ENCODE results near the gene ABR.
"Not testable (repeated sequence)": the region's sequence is repeated elsewhere in the genome, so short reads cannot be mapped to it uniquely, and the experiment has no call there.

ABR gene

DNA sequence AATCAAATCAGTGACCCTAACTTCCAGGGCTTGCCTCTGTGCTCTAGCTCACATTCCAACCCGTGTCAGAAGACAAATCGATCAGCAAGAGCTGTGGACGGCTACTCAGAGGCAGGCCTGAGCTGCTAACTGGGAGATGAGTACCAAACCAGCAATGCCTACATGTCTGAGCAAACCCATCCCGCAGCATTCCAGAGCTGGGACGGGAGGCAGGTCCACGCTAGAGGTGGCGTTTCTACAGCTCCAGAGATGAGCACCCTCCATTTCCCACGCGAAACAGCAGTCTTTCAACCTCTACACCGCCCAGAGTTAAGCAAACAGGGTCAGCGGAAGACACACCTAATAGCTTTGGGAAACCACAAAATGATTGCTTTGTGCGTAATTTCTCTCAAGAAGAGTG lies 206.7 kb downstream of the ABR start:
- TF ChIP-seq, protein P1, sequence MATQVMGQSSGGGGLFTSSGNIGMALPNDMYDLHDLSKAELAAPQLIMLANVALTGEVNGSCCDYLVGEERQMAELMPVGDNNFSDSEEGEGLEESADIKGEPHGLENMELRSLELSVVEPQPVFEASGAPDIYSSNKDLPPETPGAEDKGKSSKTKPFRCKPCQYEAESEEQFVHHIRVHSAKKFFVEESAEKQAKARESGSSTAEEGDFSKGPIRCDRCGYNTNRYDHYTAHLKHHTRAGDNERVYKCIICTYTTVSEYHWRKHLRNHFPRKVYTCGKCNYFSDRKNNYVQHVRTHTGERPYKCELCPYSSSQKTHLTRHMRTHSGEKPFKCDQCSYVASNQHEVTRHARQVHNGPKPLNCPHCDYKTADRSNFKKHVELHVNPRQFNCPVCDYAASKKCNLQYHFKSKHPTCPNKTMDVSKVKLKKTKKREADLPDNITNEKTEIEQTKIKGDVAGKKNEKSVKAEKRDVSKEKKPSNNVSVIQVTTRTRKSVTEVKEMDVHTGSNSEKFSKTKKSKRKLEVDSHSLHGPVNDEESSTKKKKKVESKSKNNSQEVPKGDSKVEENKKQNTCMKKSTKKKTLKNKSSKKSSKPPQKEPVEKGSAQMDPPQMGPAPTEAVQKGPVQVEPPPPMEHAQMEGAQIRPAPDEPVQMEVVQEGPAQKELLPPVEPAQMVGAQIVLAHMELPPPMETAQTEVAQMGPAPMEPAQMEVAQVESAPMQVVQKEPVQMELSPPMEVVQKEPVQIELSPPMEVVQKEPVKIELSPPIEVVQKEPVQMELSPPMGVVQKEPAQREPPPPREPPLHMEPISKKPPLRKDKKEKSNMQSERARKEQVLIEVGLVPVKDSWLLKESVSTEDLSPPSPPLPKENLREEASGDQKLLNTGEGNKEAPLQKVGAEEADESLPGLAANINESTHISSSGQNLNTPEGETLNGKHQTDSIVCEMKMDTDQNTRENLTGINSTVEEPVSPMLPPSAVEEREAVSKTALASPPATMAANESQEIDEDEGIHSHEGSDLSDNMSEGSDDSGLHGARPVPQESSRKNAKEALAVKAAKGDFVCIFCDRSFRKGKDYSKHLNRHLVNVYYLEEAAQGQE (IDR thresholded peaks at IDR 0.05; ENCODE audit: insufficient replicate concordance, low read depth), result no peak
- TF ChIP-seq SPI1 (IDR thresholded peaks at IDR 0.05; ENCODE audit: borderline replicate concordance, low read depth), result no peak
- TF ChIP-seq GABPA (IDR thresholded peaks at IDR 0.05; ENCODE audit: low read depth), result no peak
- no peak for TF ChIP-seq POLR2AphosphoS5 (IDR thresholded peaks at IDR 0.05; ENCODE audit: low read depth)
- TF ChIP-seq, protein P2, sequence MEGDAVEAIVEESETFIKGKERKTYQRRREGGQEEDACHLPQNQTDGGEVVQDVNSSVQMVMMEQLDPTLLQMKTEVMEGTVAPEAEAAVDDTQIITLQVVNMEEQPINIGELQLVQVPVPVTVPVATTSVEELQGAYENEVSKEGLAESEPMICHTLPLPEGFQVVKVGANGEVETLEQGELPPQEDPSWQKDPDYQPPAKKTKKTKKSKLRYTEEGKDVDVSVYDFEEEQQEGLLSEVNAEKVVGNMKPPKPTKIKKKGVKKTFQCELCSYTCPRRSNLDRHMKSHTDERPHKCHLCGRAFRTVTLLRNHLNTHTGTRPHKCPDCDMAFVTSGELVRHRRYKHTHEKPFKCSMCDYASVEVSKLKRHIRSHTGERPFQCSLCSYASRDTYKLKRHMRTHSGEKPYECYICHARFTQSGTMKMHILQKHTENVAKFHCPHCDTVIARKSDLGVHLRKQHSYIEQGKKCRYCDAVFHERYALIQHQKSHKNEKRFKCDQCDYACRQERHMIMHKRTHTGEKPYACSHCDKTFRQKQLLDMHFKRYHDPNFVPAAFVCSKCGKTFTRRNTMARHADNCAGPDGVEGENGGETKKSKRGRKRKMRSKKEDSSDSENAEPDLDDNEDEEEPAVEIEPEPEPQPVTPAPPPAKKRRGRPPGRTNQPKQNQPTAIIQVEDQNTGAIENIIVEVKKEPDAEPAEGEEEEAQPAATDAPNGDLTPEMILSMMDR (IDR thresholded peaks at IDR 0.05; ENCODE audit: insufficient read depth, low read length), result no peak
- H3K27me3 ChIP-seq (ENCODE audit: insufficient read depth, poor library complexity, severe bottlenecking), result peaks cover 6% of the 10 kb centered on the region
- H3K27ac ChIP-seq (replicated peaks), result no peak overlapping the region
- no peak overlapping the region for H3K4me3 ChIP-seq (replicated peaks; ENCODE audit: insufficient read depth, low read length)
- DNase-seq (ENCODE audit: low read depth in 1 of 2, low spot score in 1 of 2), result no peak

DNA sequence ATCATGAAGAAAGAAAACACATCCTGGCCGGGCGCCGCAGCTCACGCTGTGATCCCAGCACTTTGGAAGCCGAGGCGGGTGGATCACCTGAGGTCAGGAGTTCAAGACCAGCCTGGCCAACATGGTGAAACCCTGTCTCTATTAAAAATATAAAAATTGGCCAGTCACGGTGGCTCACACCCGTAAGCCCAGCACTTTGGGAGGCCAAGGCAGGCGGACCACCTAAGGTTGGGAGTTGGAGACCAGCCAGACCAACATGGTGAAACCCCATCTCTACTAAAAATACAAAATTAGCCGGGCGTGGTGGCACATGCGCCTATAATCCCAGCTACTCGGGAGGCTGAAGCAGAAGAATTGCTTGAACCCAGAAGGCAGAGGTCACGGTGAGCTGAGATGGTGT lies 207.9 kb downstream of the ABR start:
- H3K4me3 ChIP-seq (replicated peaks; ENCODE audit: insufficient read depth, low read length); H3K27ac ChIP-seq (replicated peaks); DNase-seq (ENCODE audit: low read depth in 1 of 2, low spot score in 1 of 2); H3K27me3 ChIP-seq (ENCODE audit: insufficient read depth, poor library complexity, severe bottlenecking): not testable (repeated sequence)

DNA sequence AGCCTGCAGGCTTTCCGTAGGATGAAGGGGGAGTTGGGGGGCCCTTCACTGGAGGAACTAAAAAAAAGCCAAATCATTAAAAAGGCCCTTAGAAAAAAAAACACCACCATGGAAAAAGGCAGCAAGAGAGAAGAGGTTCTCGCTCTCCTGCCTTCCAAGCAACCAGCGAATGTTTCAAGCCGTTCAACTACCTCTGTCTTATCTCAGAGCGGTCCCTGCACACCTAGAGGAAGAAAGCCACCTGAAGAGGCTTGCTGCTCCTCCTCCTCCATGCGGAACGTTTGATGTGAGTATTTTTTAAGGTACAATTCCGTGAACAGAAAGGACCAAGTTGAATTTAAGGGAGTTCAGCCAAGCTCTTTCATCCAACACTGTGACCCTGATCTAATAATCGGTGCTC lies 209.4 kb downstream of the ABR start:
- TF ChIP-seq SPI1 (IDR thresholded peaks at IDR 0.05; ENCODE audit: borderline replicate concordance, low read depth), result no peak
- TF ChIP-seq POLR2AphosphoS5 (IDR thresholded peaks at IDR 0.05; ENCODE audit: low read depth), result no peak
- TF ChIP-seq, protein P1 (IDR thresholded peaks at IDR 0.05; ENCODE audit: insufficient replicate concordance, low read depth), result no peak
- TF ChIP-seq, protein P2 (IDR thresholded peaks at IDR 0.05; ENCODE audit: insufficient read depth, low read length), result no peak
- no peak for TF ChIP-seq GABPA (IDR thresholded peaks at IDR 0.05; ENCODE audit: low read depth)
- Histone ChIP-seq H3K27ac (replicated peaks) (no peak overlapping the region), H3K27me3 (ENCODE audit: insufficient read depth, poor library complexity, severe bottlenecking) (no peaks in the 10 kb centered on the region), H3K4me3 (replicated peaks; ENCODE audit: insufficient read depth, low read length) (no peak overlapping the region)
- no peak for DNase-seq (ENCODE audit: low read depth in 1 of 2, low spot score in 1 of 2)

DNA sequence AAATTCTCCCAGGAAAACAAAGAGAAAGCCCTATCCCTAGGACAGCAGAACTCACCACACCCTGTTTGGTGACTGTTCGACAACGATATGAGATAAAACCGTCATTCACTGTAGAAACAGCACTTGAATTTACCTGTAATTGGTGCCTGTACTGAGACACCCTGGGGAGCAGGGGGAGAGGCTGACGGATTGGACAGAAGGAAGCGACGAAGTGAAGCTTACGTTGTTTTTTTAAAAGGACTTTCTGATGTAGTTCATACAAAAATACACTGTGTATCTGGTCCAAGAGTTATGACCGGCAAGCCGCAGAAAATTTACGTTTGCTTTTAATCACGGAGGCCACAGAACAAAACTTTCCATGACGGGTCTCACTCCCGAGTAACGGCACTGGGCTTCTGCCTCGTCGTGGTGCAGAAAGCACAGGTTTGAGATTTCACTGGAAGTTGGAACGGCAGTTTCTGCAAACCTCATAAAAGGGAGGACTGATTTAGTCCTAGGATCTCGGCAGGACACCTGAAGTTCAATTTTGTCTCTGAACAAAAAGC lies 209.9 kb downstream of the ABR start:
- no peak for DNase-seq (ENCODE audit: low read depth in 1 of 2, low spot score in 1 of 2)
- TF ChIP-seq, protein P1 (IDR thresholded peaks at IDR 0.05; ENCODE audit: insufficient replicate concordance, low read depth), result no peak
- TF ChIP-seq SPI1 (IDR thresholded peaks at IDR 0.05; ENCODE audit: borderline replicate concordance, low read depth) (no peak), GABPA (IDR thresholded peaks at IDR 0.05; ENCODE audit: low read depth) (no peak), POLR2AphosphoS5 (IDR thresholded peaks at IDR 0.05; ENCODE audit: low read depth) (no peak)
- TF ChIP-seq, protein P2 (IDR thresholded peaks at IDR 0.05; ENCODE audit: insufficient read depth, low read length), result no peak
- no peaks in the 10 kb centered on the region for H3K27me3 ChIP-seq (ENCODE audit: insufficient read depth, poor library complexity, severe bottlenecking)
- H3K4me3 ChIP-seq (replicated peaks; ENCODE audit: insufficient read depth, low read length), result no peak overlapping the region
- H3K27ac ChIP-seq (replicated peaks), result no peak overlapping the region

All from HL-60 (cell line).